GM18507 (cell line): ENCODE data around the gene CYB561A3.
A peak's percentile ranks its signal among the peaks of the same experiment; 100 is the strongest.

ENCODE experiments used
- DNase-seq: peaks from one replicate; pipeline ENCODE4 v3.0.0; 2011; ENCODE audit warnings: low read depth; ENCODE audit not compliant: insufficient read length; ENCODE audit errors: extremely low spot score
- FAIRE-seq: peaks from 2 replicates; lab custom pipeline; 2011; peaks lifted over from hg19 to GRCh38; lab: Jason Lieb, UNC

The CYB561A3 gene

DNA sequence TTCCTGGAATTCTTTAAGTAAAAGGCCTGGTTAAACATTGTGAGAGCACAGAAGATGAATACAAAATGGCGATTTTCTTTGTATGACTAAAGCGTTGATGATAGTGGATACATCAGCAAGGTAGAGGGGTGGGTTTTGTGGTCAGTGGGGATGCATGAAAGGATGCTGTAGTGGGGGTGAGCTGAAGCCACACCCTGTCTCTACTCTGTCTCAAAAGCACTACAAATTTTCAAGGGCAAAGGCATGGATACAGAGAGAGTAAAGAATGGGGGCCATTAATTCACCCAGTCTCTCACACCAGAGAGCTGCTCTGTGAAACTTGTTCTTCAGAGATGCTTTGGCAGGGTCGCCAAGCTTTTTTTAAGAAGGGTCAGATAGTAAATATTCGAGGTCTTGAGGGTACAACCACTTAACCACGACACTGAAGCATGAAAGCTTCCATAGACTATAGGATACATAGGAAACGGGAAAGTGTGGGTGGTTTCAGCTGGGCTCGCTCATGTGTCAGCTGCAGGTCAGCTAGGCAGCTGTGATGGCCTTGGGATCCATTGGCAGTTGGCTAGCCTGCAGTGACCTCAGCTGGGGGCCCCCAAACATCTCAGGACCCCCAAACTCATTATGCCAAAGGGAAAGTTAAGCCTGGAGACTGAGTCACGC, 8.8 kb upstream of the CYB561A3 start:
- FAIRE-seq (no peak), DNase-seq (no peak)

DNA sequence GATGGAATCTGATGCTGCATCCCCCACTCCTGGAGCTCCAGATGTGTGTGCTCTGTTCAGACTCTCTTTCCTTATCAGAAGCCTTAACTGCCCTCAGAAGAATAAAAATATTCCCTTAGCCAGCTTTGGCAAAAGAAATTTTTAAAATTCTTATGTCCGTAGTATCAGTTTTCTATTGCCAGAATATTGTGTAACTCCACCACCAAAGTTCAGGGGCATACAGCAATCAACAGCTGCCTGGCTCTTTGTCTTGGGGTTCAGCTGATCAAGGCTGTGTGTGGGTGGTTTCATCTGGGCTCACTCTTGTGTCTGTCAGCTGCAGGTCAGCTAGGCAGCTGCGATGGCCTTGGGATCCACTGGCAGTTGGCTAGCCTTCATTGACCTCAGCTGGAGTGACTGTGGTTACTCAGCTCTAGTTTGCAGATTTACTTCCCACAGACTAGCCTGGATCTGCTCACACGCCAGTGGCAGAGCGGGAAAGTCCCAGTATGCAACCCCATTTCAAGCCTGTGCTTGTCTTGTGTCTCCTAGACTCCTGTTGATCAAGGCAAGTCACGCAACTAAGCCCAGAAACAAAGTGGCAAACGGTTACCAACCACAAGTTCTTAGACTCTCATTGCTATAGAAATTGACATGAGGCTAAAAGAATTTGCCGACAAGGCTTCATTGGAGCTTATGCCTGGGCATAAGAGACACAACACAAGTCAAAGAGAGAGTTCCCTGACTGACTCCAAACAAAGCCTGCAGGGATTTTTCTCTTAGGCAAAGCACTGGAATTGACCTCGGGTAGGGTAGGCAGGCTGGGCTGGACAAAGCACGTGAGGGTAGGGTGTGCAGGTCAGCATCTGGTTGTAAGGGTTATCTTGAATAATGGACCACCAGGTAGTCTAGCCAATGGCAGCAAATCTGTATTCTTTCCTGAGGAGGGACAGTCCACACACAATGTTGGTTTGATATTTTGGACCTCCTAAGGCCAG, 8.0 kb upstream of the CYB561A3 start:
- no peak for FAIRE-seq
- DNase-seq: no peak

DNA sequence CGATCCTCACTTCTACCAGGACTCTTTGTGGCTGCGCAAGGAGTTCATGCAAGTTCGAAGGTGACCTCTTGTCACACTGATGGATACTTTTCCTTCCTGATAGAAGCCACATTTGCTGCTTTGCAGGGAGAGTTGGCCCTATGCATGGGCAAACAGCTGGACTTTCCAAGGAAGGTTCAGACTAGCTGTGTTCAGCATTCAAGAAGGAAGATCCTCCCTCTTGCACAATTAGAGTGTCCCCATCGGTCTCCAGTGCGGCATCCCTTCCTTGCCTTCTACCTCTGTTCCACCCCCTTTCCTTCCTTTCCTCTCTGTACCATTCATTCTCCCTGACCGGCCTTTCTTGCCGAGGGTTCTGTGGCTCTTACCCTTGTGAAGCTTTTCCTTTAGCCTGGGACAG, 7.0 kb upstream of the CYB561A3 start:
- FAIRE-seq: no peak

DNA sequence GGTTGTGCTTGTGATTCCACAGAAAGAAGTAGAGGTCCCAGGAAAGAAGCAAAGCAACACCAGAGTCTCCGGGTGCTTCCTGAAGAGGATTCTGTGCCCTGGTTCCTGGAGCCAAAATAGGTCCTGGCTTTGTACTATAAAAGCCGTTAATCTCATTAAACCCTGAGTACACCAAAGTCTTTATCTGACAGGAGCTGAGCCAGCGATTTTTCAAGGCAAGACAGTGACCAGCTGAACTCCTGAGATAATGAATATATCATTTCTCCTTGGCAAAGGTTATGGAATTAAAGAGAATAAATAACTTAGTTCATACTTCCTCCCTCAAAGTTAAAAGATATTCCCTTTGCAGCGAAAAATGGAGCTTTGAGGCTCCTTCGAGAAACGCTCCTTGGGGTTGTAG, 5.7 kb upstream of the CYB561A3 start:
- DNase-seq: no peak
- FAIRE-seq: no peak

More for the DNA sequence above, 7.0 kb upstream of the CYB561A3 start:
- no peak for DNase-seq

DNA sequence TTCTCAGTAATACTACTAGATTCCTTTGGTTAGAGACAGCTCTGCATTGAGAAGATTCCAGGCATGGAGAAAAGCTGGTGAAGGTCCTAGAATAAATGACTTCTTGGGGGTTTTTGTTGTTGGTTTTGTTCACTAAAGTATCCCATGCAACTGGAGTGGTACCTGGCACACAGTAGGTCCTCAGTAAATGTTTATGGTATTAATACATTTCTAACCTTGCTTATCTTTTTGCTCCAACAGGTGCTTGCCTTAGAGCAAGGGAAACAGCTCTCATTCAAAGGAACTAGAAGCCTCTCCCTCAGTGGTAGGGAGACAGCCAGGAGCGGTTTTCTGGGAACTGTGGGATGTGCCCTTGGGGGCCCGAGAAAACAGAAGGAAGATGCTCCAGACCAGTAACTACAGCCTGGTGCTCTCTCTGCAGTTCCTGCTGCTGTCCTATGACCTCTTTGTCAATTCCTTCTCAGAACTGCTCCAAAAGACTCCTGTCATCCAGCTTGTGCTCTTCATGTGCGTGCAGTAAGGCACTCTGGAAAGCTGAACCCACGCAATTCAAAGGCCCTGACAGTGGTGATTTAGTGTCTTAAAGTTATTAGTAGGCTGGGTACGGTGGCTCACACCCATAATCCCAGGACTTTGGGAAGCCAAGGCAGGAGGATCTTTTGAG, 2.5 kb upstream of the CYB561A3 start:
- FAIRE-seq (no peak), DNase-seq (no peak)

DNA sequence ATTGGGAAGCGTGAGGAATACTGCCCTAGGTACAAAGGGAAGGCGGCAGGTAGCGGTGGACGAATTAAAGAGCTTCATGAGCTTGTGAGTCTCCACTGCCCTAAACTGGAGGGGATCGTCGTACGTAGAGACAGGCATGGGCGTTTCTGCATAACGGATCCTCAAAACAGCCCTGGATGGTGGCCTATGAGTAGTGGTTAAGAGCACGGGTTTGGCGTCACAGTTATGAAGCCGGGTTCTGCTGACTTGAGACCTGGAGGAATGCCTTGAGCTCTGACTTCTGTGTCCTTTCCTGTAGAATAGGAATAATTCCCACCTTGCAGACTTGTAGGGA, 827 bp upstream of the CYB561A3 start:
- FAIRE-seq (no peak), DNase-seq (no peak)

DNA sequence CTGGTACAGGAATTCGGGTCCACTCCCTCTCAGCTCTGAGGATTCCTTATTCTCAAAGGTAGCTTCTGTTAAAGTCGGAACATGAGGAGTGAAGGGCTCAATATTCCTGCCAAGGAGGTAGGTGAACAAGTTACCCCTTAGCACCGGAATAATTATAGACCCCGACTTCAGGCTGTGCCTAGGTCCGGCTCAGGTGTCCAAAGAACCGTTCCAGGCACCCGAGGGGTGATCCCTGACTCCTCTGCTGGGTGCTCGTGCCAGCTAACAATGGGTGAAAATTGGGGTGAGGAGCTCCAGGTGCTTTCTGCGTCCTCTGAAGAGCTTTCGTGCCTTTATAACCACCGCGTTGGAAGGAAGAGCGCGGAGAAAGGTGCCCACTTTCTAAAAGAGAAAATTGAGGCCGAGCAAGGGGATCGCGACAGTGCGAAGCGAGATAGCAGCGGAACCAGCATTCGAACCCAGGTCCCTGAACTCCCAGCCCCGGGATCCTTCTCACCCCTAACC, 393 bp downstream of the CYB561A3 start:
- DNase-seq: no peak
- no peak for FAIRE-seq

DNA sequence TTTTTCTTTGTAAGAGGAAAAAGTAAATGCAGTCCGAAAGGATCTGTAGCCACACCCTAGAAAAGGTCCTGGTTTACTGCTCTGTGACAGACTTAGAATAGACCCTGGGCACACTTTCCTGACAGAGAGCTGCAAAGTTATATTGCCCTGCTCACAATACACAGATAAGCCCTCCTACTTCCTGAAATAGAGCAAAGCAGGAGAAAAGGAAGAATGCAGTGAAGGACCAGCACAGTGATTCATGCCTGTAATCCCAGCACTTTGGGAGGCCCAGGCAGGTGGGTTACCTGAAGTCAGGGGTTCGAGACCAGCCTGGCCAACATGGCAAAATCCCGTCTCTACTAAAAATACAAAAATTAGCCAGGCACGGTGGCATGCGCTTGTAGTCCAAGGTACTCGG, 2.2 kb downstream of the CYB561A3 start:
- no peak for DNase-seq
- no peak for FAIRE-seq

DNA sequence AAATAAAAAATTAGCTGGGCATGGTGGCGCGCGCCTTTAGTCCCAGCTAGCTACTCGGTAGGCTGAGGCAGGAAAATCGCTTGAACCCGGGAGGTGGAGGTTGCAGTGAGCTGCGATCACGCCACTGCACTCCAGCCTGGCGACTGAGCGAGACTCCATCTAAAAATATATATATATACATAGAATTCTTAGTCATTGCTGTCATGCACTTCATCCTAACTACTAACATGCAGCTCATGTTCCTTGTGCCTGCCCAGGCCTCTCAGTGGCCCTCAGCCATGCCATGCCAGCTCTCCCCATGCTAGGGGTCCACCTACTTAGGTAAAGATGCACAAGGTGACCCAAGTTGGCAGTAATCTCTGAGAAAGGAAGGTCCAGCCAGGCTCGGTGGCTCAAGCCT, 3.1 kb downstream of the CYB561A3 start:
- DNase-seq: no peak
- no peak for FAIRE-seq

DNA sequence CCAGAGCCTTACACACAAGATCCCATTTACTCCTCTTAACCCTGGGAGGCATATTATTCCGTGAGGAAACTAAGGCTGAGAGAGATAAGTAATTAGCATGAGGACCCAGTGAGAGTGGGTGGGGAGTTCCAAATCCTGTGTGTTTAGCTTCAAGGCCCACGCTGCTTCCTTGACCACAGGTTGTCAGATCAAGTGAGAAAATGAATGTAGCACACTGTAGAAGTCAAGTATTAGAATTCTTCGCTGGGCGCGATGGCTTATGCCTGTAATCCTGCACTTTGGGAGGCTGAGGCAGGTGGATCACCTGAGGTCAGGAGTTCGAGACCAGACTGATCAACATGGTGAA, 3.8 kb downstream of the CYB561A3 start:
- DNase-seq: no peak
- no peak for FAIRE-seq

DNA sequence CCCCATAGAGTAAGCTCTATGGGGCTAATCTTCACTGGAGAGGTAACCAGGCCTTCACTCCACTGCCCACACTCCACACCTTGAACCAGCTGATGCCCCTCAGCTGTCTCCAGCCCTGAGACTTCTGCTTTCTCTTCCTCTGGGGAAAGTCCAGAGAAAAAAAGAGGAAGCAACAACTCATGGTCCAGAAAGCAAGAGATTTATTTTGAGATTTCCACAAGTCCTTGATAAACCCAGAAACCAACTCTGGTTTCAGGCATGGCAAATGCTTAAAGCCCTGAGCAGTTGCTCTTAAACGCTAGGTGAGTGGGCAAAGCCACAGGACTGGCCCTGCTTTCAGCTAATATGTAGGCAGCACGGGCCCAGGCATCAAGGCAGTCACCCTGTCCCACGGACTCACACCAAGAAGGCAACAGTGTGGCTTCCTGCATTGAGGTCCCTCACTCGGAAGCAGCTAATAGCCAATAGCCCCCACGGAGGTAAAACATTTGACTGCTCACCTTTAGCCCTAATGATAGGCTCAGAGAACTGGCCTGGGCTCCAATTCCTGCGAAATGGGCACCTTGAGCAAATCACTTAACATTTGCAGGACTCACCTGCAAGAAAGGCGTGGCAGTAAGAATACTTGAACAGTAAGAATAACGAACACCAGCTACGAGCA, 4.3 kb downstream of the CYB561A3 start:
- FAIRE-seq: peak; percentile 90
- no peak for DNase-seq

DNA sequence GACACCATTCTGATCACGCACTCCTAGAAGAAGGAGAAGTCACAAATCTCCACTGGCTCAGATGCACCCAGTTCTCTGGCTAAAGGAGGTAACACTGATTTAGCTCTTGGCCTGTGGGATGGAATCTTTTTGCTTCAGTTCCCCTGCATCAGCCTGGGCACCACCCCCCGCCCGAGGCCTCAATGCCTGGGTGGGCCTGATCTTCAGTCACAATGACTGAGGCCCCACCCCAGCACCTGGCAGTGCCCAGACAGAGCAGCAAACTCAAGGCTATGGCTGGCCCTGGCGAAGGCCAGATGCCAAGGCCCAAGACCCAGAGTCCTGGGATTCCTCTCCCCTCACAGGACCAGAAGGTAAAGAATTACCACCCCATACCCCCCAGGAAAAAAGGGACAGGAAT, 5.0 kb downstream of the CYB561A3 start:
- no peak for FAIRE-seq
- no peak for DNase-seq

DNA sequence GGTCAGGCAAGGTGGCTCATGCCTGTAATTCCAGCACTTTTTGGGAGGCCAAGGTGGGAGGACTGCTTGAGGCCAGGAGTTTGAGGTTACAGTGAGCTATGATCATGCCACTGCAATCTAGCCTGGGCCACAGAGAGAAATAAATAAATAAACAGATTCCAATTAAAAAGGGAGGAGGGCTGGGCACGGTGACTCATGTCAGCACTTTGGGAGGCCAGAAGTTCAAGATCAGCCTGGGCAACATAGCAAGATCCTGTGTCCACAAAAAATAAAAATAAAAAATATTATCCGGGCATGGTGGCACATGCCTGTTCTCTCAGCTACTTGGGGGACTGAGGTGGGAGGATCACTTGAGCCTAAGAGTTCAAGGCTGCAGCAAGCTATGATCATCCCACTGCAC, 7.5 kb downstream of the CYB561A3 start:
- FAIRE-seq: no peak
- no peak for DNase-seq

DNA sequence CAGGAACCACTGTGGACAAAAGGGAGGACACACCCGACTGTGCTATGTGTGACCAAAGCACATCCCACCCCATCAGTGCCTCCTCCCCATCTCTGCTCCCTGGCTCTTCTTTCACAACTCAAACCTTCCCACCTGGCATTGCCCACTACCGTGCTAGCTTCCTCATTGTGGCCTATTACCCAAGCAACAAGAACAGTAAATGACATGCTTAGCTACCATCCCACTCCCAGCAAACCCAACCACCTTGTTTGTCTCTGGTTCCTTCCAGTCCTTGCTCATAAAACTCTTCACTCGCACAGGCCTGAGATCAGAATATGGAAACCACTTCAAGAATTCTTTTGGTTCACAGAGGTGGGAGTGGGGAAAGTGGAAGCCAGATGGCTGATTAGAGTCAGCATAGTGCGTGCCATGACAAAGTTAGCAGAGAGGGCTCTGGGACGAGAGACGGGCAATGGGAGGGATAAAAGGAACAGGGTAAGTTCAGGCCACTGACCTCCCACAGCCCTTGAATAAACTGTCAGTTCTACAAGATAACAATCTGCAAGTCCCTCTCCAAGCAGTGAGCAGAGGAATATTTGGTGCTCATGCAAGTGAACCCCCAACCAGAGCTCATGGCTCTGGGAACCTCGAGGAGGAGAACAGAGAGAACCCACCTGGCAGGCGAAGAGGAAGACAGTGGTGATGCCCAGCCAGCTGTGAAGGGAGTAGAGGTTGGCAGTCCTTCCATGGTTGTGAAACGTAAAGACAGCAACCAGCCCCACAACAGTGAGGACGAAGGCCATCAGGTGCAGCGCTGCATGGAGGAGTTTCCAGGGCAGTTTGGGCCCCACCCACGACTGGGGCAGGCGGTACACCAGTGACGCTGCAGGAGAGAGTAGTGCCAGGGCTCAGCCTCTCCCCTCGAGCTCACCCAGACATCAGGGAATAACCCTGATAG, 8.3 kb downstream of the CYB561A3 start:
- no peak for DNase-seq

DNA sequence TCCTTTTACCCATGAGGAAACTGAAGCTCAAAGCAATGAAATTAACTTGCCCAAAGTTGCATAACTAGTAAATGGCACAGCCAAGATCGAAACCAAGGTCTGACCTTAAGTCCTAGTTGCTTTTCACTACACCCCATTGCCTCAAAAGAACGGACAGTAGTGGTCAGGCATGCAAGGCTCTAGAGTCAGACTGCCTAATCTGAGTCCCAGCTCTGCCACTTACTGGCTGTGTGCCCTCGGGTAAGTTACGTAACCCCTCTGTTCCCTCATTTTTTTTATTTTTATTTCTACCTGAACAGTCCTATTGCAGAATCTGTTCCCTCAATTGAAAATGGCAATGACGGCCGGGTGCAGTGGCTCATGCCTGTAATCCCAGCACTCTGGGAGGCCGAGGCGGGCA, 9.6 kb downstream of the CYB561A3 start:
- FAIRE-seq (no peak), DNase-seq (no peak)

More for the DNA sequence above, 8.3 kb downstream of the CYB561A3 start:
- FAIRE-seq: no peak

DNA sequence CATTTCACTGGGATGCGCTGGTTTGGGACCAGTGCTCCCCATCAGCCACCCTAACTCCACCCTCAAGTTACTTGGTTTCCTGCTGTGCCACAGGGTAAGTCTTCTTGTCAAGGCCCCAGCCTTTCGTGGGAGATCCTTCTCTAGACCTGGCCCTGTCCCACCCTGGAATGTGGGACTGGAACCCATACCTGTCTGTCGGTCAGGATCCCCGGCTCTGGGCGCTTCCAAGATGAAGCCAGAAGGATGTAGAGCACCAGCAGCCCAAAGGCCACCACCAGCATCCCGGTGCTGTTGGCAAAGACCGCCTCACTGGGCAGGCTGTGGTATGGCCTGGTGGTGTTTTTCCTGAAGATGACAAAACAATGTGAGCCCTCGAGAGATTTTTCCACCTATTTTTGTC, 10.9 kb downstream of the CYB561A3 start:
- DNase-seq (no peak), FAIRE-seq (no peak)

DNA sequence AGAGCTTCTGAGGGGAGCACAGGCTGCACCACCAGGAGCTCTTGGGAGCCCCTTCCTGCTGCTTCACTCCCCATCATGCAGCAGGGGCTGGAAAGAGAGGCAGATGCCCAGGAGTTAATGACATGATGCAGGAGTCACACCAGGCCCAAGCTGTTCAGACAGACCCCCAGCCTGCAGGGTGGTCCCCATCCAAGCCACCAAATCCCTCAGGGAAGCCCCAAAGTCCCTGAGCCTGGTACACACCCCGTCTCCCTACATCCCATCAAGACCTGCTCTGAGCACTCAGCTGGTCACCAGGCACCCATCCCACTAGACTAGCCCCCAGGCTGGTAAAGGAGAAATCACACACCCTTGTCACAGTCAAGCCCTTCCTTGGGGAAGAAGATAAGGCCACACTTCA, 11.3 kb downstream of the CYB561A3 start:
- no peak for FAIRE-seq
- no peak for DNase-seq

DNA sequence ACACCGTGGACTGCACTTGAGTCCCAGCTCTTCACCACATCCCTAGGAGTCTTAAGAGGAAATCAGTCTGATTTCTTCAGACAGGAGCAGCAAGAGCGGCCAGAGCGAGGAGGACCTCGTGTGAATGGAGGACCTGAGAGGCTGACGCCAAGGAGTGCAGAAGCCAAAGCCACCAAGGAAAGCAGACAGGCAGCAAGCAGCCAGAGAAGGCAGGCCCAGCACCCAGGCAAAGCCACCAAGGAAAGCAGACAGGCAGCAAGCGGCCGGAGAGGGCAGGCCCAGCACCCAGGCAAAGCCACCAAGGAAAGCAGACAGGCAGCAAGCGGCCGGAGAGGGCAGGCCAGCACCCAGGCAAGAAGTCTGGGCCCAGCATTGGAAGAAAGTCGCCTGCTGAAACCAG, 11.8 kb downstream of the CYB561A3 start:
- DNase-seq: no peak
- no peak for FAIRE-seq

DNA sequence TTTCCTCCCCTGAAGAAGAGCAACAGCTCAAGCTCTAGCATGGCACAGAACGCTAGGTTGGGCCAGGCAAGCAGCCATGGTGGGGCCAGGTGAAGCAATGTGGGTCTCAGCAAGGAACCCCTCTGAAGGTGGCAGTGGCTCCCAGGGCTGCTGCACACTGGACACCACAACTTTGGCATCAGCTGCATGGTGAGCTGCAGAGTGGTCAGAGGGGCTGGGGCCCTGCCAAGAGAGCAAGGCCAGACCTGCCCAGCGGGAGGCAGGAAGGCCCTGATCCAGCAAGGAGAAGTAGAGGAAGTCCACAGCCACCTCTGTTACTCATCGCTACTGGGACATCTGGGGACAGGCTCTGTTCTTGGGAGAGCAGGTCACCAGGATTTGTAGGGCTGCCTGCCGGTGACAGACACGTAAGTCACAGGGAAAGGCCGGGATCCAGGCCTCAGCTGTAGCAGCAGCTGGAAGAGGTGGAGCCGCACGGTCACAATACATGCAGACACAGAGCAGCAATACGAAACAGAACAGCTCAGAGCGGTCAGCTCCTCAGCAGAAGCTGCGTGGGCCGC, 12.4 kb downstream of the CYB561A3 start:
- no peak for FAIRE-seq
- DNase-seq: no peak
